ENCODE results near the gene SALL1.
A peak's percentile ranks its signal among the peaks of the same experiment; 100 is the strongest.

SALL1 gene

GRCh38 chr16:51150888-51151320 lies at the start of gene SALL1:
TSS of gene SALL1 (minus strand) at chr16:51151270. CDS start at chr16:51151241, 29 bp downstream.
- H3K9me3 ChIP-seq (ENCODE audit: control insufficient read depth, low read length), result no peaks in the 10 kb centered on the region
- no peak within 1 kb of the TSS for H3K4me3 ChIP-seq (ENCODE audit: low read length)
- no peaks in the 10 kb centered on the region for H3K36me3 ChIP-seq (ENCODE audit: control insufficient read depth, insufficient read depth, low read length)
- H3K9ac ChIP-seq (ENCODE audit: low read length), result peak within 1 kb of the TSS; percentile 62
- H3K4me1 ChIP-seq (ENCODE audit: control insufficient read depth, insufficient read depth, low read length), result peaks cover 6% of the 10 kb centered on the region
- peaks cover 73% of the 10 kb centered on the region for H3K27me3 ChIP-seq (ENCODE audit: control insufficient read depth, insufficient read depth, low read length)

DNA sequence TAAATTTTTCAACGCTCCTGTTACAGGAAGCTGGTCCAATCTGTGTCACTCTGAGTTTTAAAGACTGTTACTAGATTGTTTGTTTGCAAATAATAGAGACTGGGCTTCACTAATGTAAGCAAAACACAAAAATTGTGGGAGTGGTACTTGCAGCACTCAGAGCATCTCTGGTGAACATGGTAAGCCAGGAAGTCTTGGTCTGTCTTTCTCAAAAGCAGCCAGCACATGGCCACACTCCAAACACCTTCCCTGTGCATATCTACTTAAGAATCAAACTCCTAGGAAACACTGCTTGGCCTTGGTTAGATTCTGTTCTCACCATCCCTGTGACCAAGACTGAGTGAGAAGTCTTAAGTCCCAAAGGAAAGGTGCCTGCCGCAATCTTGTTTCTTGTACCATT lies 49.7 kb upstream of the SALL1 start:
- Histone ChIP-seq H3K36me3 (ENCODE audit: control insufficient read depth, insufficient read depth, low read length) (no peaks in the 10 kb centered on the region), H3K4me1 (ENCODE audit: control insufficient read depth, insufficient read depth, low read length) (no peaks in the 10 kb centered on the region), H3K9ac (ENCODE audit: low read length) (no peak overlapping the region), H3K4me3 (ENCODE audit: low read length) (no peak overlapping the region), H3K27me3 (ENCODE audit: control insufficient read depth, insufficient read depth, low read length) (no peaks in the 10 kb centered on the region), H3K9me3 (ENCODE audit: control insufficient read depth, low read length) (no peaks in the 10 kb centered on the region)

GRCh38 chr16:51197953-51198748 lies 47.1 kb upstream of the SALL1 start:
- H3K9me3 ChIP-seq (ENCODE audit: control insufficient read depth, low read length), result no peaks in the 10 kb centered on the region
- no peaks in the 10 kb centered on the region for H3K4me1 ChIP-seq (ENCODE audit: control insufficient read depth, insufficient read depth, low read length)
- no peak overlapping the region for H3K4me3 ChIP-seq (ENCODE audit: low read length)
- H3K9ac ChIP-seq (ENCODE audit: low read length), result no peak overlapping the region
- no peaks in the 10 kb centered on the region for H3K36me3 ChIP-seq (ENCODE audit: control insufficient read depth, insufficient read depth, low read length)
- H3K27me3 ChIP-seq (ENCODE audit: control insufficient read depth, insufficient read depth, low read length), result no peaks in the 10 kb centered on the region

GRCh38 chr16:51193879-51194278 lies 42.8 kb upstream of the SALL1 start:
- no peaks in the 10 kb centered on the region for H3K36me3 ChIP-seq (ENCODE audit: control insufficient read depth, insufficient read depth, low read length)
- no peaks in the 10 kb centered on the region for H3K9me3 ChIP-seq (ENCODE audit: control insufficient read depth, low read length)
- H3K4me1 ChIP-seq (ENCODE audit: control insufficient read depth, insufficient read depth, low read length), result no peaks in the 10 kb centered on the region
- no peak overlapping the region for H3K4me3 ChIP-seq (ENCODE audit: low read length)
- no peaks in the 10 kb centered on the region for H3K27me3 ChIP-seq (ENCODE audit: control insufficient read depth, insufficient read depth, low read length)
- no peak overlapping the region for H3K9ac ChIP-seq (ENCODE audit: low read length)

DNA sequence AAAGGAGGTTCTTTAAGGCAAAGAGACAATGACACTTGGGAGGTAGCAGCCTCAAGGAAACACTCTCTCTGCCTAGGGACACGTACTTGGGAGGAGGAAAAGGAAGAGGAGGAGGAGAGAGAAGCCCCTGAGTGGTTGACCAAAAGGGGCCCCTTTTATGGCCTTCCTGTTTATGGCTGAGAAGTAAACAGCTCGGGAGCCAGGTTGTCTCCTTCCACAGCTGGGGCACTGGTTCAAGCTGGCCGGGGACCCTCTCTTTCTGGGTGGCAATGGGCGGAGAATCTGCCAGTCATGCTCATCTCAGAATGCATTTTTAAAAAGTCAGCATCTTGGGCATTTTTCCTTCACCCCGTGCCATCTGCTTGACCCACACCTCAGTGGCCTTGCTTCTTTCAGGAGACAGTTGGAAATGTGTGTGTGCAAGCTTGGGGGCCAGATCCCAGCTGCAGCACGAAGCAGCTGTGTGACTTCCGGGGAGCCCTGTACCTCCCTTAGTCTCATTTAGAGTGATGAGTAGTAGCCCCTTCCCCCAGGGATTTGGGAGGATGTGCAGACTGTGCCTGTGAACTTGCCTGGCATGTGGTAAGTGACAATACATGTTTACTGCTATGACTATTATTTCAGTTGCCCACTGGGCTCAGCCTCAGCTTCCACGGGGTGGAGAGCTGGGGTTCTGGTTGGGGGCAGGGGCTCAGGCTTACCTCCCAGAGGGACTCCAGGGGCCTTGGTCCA lies 33.8 kb upstream of the SALL1 start:
- Histone ChIP-seq H3K4me3 (ENCODE audit: low read length) (no peak overlapping the region), H3K9ac (ENCODE audit: low read length) (no peak overlapping the region), H3K27me3 (ENCODE audit: control insufficient read depth, insufficient read depth, low read length) (no peaks in the 10 kb centered on the region), H3K9me3 (ENCODE audit: control insufficient read depth, low read length) (no peaks in the 10 kb centered on the region), H3K4me1 (ENCODE audit: control insufficient read depth, insufficient read depth, low read length) (no peaks in the 10 kb centered on the region), H3K36me3 (ENCODE audit: control insufficient read depth, insufficient read depth, low read length) (no peaks in the 10 kb centered on the region)

- Histone ChIP-seq H3K36me3 (ENCODE audit: control insufficient read depth, insufficient read depth, low read length) (no peaks in the 10 kb centered on the region), H3K9ac (ENCODE audit: low read length) (no peak overlapping the region), H3K4me3 (ENCODE audit: low read length) (no peak overlapping the region), H3K27me3 (ENCODE audit: control insufficient read depth, insufficient read depth, low read length) (no peaks in the 10 kb centered on the region), H3K4me1 (ENCODE audit: control insufficient read depth, insufficient read depth, low read length) (no peaks in the 10 kb centered on the region), H3K9me3 (ENCODE audit: control insufficient read depth, low read length) (no peaks in the 10 kb centered on the region)
Measured at GRCh38 chr16:51181503-51181811, 30.4 kb upstream of the SALL1 start.

DNA sequence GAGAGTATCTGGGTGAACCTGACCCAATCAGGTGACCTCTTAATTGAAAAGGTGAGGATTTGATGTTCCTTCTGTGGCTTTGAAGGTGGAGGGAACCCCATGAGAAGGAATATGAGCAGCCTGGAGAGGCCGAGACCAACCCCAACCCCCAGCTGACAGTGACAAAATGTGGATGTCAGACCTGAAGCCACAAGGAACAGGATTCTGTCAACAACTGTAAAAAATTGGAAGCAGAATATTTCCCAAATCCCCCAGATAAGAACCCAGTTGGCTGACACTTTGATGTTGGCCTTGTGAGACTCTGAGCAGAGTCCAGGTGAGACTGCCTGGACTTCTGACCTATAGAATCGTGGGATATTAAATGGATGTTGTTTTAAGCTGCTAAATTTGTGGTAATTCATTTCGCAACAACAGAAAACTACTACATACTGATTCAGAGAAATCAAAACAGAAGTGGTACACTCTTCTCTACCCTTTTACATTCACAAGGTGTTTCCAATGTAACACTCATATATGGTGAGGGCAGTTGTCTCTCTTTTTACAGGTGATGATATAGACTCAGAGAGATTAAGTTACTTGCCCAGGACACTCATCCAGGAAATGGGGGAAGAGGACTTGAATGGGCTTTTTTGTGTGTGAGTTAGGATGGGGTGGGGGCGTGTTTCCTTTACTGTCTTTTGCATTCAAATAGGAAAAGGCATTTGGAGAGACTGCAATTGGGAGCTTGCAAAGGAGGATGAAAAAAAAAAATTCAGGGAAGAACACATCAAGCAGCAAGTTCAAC lies 29.8 kb upstream of the SALL1 start:
- Histone ChIP-seq H3K9me3 (ENCODE audit: control insufficient read depth, low read length) (no peaks in the 10 kb centered on the region), H3K4me1 (ENCODE audit: control insufficient read depth, insufficient read depth, low read length) (no peaks in the 10 kb centered on the region), H3K9ac (ENCODE audit: low read length) (no peak overlapping the region), H3K36me3 (ENCODE audit: control insufficient read depth, insufficient read depth, low read length) (no peaks in the 10 kb centered on the region), H3K4me3 (ENCODE audit: low read length) (no peak overlapping the region), H3K27me3 (ENCODE audit: control insufficient read depth, insufficient read depth, low read length) (no peaks in the 10 kb centered on the region)

- H3K27me3 ChIP-seq (ENCODE audit: control insufficient read depth, insufficient read depth, low read length), result no peaks in the 10 kb centered on the region
Measured at GRCh38 chr16:51175081-51175480, 24.0 kb upstream of the SALL1 start.

DNA sequence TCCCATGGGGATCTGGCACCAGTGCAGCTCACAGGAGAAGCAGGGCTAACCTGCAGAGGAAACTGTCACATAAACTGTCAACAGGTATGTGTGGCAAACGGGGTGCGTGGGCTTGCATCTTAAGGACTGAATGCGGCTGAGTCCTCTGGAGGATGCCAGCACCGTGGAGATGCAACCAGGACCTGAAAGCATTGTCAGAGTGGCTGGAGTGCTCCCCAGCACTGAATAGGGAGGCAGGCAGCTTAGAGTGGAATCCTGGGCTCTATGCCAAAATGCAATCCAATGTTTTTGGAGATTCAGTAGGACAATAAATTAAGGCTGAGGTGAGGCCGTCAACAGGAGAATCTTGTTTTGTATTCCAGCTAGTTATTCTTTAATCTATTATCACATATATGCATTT lies 21.3 kb upstream of the SALL1 start:
- H3K9ac ChIP-seq (ENCODE audit: low read length), result no peak overlapping the region
- H3K27me3 ChIP-seq (ENCODE audit: control insufficient read depth, insufficient read depth, low read length), result no peaks in the 10 kb centered on the region
- H3K9me3 ChIP-seq (ENCODE audit: control insufficient read depth, low read length), result no peaks in the 10 kb centered on the region
- H3K4me1 ChIP-seq (ENCODE audit: control insufficient read depth, insufficient read depth, low read length), result no peaks in the 10 kb centered on the region
- no peak overlapping the region for H3K4me3 ChIP-seq (ENCODE audit: low read length)
- H3K36me3 ChIP-seq (ENCODE audit: control insufficient read depth, insufficient read depth, low read length), result no peaks in the 10 kb centered on the region

More at GRCh38 chr16:51175081-51175480, 24.0 kb upstream of the SALL1 start:
- no peak overlapping the region for H3K9ac ChIP-seq (ENCODE audit: low read length)
- no peaks in the 10 kb centered on the region for H3K36me3 ChIP-seq (ENCODE audit: control insufficient read depth, insufficient read depth, low read length)
- no peaks in the 10 kb centered on the region for H3K9me3 ChIP-seq (ENCODE audit: control insufficient read depth, low read length)
- H3K4me1 ChIP-seq (ENCODE audit: control insufficient read depth, insufficient read depth, low read length), result no peaks in the 10 kb centered on the region
- H3K4me3 ChIP-seq (ENCODE audit: low read length), result no peak overlapping the region

DNA sequence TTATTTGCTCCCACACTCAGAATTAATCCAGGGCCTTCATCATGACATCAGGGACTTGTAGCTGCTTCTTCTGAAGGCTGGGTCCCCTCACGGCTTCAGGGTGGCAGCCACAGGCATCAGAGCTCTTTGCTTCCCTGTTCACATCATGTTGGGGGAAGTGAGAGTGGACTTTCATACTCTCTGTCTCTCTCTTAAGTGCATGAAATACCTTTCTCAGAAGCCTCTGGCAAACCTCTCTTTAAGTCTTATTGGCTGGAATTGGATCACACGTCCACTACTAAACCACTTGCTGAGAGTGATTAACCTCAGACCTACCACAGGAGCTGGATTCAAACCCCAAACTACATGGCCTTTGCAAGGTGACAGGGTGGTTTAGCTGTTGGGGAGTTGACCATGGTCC lies 17.7 kb upstream of the SALL1 start:
- no peaks in the 10 kb centered on the region for H3K36me3 ChIP-seq (ENCODE audit: control insufficient read depth, insufficient read depth, low read length)
- H3K9ac ChIP-seq (ENCODE audit: low read length), result no peak overlapping the region
- no peaks in the 10 kb centered on the region for H3K4me1 ChIP-seq (ENCODE audit: control insufficient read depth, insufficient read depth, low read length)
- no peaks in the 10 kb centered on the region for H3K27me3 ChIP-seq (ENCODE audit: control insufficient read depth, insufficient read depth, low read length)
- H3K9me3 ChIP-seq (ENCODE audit: control insufficient read depth, low read length), result no peaks in the 10 kb centered on the region
- no peak overlapping the region for H3K4me3 ChIP-seq (ENCODE audit: low read length)

DNA sequence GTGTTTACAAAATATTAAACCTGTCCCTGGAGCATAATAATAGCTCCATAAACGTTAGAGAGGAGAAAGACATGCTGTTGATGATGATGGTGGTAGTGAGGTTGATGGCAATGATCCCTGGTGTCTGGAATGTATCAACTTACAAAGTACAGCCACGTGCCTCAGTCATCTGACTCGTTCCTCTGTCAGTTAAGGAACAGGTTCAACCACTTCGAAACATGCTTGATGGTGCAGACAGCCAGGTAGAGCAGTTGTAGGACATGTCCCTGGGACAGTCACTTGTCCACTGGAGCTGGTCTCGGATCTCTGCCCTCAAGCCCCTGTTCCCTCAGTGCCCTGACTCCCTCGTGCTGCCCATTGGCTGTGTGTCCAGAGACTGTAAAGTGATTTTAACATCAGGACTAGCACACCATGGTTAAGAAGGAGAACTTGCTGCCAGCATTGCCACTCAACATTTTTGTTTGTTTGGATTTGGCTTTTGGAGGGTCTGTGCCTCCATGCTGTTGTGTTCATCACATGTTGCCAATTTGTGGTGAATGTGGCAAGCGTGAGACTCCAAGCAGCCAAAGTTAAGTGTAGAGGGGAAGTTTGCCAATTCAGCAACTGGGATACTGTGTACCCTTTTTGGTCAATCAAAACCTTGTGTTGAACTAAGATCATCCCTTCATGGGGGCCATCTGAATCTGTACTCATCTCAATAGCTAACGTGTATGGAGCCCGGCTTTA lies 16.3 kb upstream of the SALL1 start:
- H3K4me3 ChIP-seq (ENCODE audit: low read length), result no peak overlapping the region
- no peaks in the 10 kb centered on the region for H3K9me3 ChIP-seq (ENCODE audit: control insufficient read depth, low read length)
- H3K27me3 ChIP-seq (ENCODE audit: control insufficient read depth, insufficient read depth, low read length), result no peaks in the 10 kb centered on the region

More for the DNA sequence above, 16.3 kb upstream of the SALL1 start:
- Histone ChIP-seq H3K36me3 (ENCODE audit: control insufficient read depth, insufficient read depth, low read length) (no peaks in the 10 kb centered on the region), H3K9ac (ENCODE audit: low read length) (no peak overlapping the region), H3K4me1 (ENCODE audit: control insufficient read depth, insufficient read depth, low read length) (no peaks in the 10 kb centered on the region)

Data from mucosa of stomach (tissue), 1 donor.